ENCODE measurements around the gene WDR19.

The WDR19 gene

GRCh38 chr4:39308611-39309010 lies 126.3 kb downstream of the WDR19 start:
- TF ChIP-seq CTCF (IDR thresholded peaks at IDR 0.05; ENCODE audit: low read depth, low read length) = no peak
- DNase-seq (ENCODE audit: extremely low read depth, low read depth) = no peak

- no peak for DNase-seq (ENCODE audit: extremely low read depth, low read depth)
Measured at GRCh38 chr4:39312816-39313215, 130.5 kb downstream of the WDR19 start.

GRCh38 chr4:39319676-39320075 lies 137.3 kb downstream of the WDR19 start:
- DNase-seq (ENCODE audit: extremely low read depth, low read depth) = peak; percentile 20
- TF ChIP-seq CTCF (IDR thresholded peaks at IDR 0.05; ENCODE audit: low read depth, low read length) = no peak

More at GRCh38 chr4:39312816-39313215, 130.5 kb downstream of the WDR19 start:
- TF ChIP-seq CTCF (IDR thresholded peaks at IDR 0.05; ENCODE audit: low read depth, low read length) = no peak

GRCh38 chr4:39320381-39321115 lies 138.2 kb downstream of the WDR19 start:
- TF ChIP-seq CTCF (IDR thresholded peaks at IDR 0.05; ENCODE audit: low read depth, low read length) = no peak
- no peak for DNase-seq (ENCODE audit: extremely low read depth, low read depth)

GRCh38 chr4:39323821-39324220 lies 141.5 kb downstream of the WDR19 start:
- no peak for DNase-seq (ENCODE audit: extremely low read depth, low read depth)
- TF ChIP-seq CTCF (IDR thresholded peaks at IDR 0.05; ENCODE audit: low read depth, low read length) = no peak

- TF ChIP-seq CTCF (IDR thresholded peaks at IDR 0.05; ENCODE audit: low read depth, low read length) = no peak
- no peak for DNase-seq (ENCODE audit: extremely low read depth, low read depth)
Measured at GRCh38 chr4:39324446-39324845, 142.1 kb downstream of the WDR19 start.

- no peak for TF ChIP-seq CTCF (IDR thresholded peaks at IDR 0.05; ENCODE audit: low read depth, low read length)
- no peak for DNase-seq (ENCODE audit: extremely low read depth, low read depth)
Measured at GRCh38 chr4:39324897-39325613, 142.7 kb downstream of the WDR19 start.

Measured in AG09319 (cell line).